Caki2 (cell line): ENCODE results near the gene SARDH. TPM values are rescaled to one million over a fixed set of nuclear protein-coding genes. Genes with fewer than 3 reads are reported as not detected.

Experiments
- DNase-seq: peaks from one replicate; pipeline ENCODE4 v3.0.0-alpha.2; 2015; ENCODE audit warnings: low read depth
- in situ Hi-C: cut with HindIII; loops from 2 replicates; pipeline ENCODE4 v1.10.0; 2016; ENCODE audit warnings: low sequenced_read_pairs, low pct_unique_long_range_greater_than_20kb, mixed read lengths
- total RNA-seq: library from RNA; depleted of rRNA; stranded (reverse); fragments of >200 nt; shearing (Covaris generic); gene quantifications from 2 replicates; pipeline ENCODE4 v1.2.3, GENCODE V29; 2014; ENCODE audit warnings: low replicate concordance

The SARDH gene
- total RNA-seq, 1 experiment from 2014 or later, result 13.0 TPM

DNA sequence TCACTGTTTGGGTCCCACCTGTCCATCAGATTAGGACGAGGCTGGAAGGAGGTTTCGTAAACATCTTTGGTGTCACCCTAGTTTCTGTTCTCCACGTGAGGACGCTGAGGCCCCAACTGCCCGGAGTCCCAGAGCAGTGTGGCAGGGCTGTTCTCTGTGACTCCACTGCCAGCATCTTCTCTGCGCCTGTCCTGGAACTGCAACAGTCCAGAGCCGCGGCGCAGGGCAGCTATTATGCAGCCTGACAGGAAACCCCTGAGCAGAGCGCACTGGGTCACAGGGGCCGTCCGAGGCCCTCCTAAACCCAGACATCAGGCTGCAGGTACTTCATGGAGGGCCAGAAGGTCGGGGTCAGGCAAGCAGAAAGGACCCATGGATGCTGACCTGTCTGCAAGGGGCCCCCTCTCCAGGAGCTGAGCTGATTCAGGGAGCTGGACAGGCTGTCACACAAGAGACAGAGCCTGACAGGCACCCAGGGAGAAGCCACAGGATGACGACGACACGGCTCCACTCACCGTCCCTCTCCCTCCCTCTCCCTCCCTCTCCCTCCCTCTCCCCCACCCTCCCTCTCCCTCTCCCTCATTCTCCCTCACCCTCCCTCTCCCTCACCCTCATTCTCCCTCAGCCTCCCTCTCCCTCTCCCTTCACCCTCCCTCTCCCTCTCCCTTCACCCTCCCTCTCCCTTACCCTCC is 70.2 kb downstream of the SARDH start:
- in situ Hi-C loops, result no loop called here
- no peak for DNase-seq

DNA sequence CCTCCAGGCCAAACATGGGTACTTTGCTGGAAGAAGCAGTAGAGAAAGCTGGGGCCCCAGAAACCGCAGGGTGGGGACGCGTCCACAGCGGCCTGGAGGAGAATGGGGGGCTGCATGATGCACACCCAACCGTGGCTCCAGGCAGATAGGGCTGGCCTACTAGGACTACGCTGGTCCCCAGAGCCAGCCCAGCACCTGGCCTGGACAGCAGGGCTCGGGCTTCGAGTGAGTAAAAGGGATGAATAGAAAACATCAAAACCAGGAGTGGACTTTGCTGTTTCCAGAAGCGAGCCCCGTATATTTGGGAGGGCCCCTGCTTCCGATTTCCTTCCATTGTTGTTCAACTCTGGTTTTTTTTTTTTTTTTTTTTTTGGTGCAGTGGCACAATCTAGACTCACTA is 71.3 kb downstream of the SARDH start:
- in situ Hi-C loops, result no loop called here
- DNase-seq, result no peak

DNA sequence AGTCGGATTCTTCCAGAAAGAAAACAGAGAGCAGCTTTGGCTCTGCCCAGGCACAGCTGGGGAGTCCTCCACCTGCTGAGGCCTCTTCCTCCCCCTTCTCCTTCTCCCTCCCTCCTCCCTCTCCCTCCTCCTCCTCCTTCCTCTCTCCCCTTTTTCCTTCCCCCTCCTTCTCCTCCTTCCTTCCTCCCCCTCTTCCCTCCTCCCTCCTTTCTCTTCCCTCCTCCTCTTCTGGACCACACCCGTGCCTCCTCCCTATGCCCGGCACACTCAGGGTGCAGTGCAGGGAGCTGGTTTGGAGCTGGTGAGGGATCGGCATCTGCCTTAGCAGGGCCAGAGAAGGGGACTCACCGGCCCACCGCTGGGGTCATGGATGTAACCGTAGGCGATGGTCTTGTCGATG is 71.8 kb downstream of the SARDH start:
- no peak for DNase-seq
- in situ Hi-C loops, result no loop called here

DNA sequence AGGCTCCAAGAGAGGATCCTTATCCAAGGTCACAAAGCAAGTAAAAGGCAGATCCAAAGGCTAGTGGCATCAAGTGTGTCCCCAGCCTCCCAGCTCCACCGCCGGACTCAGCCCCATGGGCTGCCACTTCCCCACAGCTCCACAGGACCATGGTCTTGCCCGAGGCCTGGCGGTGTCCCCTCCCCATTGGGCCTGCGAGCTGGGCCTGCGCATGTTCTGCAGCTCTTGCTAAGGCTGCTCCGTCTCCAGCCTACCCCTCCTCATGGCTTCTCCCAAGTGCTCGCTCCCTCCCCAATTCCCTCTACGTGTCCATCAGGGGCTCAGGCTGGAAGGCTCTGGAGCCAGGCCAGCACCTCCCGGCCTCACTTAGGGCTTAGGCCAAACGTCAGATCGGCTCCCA is 72.6 kb downstream of the SARDH start:
- in situ Hi-C loops, result no loop called here
- no peak for DNase-seq

DNA sequence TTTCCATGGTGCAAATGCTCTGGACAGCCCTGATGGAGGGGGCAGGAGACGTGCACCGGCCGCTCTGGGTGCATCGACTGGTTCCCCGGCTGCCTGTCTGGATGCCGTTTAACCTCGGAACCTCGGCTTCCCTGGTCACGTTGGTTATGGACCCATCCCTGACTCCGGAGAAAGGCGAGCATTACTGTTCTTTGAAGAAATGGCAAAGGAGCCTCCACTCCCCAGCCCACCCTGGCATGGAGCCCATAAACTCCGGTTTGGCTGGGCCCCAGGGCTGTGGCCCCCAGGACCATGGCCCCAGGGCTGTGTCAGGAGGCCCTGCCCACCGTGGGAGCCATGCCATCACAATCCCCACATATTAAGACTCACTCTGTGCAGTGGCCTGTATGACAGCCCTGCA is 73.1 kb downstream of the SARDH start:
- in situ Hi-C loops, result no loop called here
- no peak for DNase-seq

DNA sequence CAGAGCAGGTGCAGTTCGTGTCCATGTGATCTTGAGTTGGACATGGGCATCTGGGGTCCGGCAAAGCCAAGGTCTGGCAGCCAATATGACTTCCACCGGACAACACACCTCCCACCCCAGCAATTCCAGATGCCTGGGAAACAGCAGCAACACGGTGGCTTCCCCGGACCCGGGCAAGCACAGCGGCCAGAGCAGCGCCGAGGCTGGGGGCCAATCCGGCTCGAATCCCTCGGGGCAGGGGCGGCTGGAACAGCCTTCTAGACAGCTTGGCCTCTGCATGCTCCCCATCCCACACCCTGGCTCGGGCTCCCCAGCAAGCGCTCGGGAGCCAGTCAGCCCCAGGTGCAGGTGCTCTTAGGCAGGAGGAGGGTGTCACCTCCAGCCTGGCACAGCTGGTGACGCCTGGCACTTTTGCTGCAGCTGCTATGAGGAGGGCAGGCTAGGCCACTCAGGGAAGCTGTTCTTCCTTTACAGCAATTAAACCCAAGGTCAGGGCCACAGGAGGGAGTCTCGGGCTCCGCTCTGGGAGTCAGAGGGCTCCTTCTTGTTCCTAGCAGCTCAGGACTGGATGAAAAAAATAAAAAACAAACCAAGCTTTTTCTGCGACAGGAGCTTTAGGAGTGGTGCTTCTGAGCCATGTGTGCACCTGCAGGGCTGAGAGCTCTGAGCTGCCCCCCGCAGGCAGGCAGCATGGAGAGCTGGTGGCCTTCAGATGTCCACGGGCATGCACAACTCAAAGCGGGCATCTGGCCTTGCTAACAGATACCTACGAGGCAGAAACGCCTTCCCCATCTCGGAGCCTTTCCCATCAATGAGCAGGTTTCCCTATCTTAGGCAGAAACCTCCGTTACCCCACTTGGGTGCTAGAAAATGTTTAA is 73.7 kb downstream of the SARDH start:
- in situ Hi-C loops, result no loop called here
- DNase-seq, result no peak

DNA sequence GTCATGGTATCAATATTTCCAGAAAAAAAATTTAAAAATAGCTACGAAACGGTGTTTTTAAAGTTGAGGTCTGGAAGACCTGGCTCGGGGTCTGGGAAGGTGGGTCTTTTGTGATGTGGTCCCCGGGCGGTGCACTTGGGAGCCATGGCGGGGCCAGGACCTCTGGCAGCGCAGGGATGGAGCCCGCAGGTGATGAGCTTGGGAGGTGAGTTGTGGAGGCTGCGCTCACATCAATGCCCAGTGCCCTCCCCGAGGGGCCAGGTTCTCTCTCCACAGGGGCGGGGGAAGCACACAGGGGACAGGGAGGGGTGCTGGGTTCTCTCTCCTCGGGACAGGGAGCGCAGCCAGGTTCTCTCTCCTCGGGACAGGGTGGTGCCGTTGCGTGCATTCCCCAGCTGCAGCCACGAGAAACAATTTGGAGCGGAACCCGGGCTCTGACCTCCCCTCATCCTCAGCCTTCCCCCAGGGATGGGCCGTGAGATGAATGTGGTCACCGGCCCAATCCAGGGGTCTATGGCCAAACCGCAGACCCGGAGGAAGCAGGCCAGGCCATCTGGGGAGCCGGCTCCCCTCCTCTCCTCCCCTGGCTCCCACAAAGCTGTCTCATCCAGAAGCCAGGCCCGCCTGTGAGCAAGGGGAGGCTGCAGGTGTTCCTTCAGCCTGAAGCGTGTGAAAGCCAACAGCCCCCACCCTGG is 76.2 kb downstream of the SARDH start:
- no peak for DNase-seq
- in situ Hi-C loops, result no loop called here

DNA sequence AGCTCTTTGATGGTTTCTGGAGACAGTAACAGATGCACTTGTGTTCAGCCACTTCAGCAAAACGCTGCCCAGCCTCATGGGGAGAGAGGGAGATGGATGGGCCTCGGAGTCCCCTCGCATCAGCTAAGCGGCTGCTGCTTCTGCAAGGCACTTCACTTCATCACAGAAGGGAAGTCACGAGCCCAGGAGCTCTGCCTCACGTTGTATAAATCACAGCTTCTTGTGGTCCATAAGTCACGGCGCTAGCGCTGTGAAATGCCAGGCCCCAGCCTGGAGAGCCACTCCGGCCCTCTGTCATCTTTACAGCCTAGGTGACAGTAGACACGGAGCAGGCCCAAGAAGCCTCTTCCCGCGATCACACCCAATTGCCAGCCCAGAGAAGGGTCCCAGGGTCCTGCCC is 78.6 kb downstream of the SARDH start:
- in situ Hi-C loops, result no loop called here
- DNase-seq, result no peak

DNA sequence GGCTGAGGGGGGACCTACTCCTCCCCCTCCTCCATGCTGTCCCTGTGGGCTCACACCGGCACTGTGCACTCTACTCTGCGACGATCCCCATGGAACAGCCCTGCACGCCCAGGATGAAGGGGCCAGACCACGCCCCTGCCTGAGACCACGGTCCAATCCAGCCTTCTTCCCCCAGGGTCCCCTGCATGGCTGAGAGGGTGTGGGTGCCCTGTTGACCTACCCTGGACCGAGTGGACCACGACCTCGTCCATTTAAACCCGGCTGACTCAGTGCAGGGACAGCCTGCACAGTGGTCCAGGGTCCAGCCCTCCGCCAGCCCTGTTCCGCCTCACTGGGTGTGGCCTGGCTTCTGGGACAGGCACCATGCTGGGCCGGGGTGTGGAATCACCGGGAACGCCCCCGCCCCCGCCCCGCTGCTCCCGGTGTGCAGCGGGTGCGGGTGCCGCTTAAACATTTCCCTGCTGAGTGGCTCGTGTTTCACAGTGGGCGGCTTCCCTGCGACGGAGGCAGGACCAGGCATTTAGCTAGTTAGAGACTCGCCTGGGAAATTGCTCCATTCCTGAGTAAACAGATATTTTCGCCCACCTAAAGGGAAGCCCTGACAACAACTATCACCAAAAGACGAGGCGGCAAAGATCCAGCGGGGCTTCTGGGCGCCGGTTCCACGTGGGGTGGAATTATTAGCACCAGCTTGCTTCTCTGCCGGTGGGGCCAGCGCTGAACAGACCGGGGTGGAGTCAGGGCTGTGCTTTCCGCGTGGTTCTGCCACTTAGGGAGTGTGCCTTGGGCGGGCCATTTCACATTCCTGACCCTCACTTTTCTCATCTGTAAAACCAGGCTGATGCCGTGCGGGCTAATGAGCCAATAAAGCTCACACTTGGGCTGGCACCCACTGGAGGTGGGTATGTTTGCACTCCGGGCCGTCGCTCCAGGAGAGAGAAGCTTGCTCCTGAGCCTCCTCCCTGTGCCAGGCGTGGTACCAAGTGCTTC is 79.4 kb downstream of the SARDH start:
- in situ Hi-C loops, result no loop called here
- DNase-seq, result peak; percentile 75

DNA sequence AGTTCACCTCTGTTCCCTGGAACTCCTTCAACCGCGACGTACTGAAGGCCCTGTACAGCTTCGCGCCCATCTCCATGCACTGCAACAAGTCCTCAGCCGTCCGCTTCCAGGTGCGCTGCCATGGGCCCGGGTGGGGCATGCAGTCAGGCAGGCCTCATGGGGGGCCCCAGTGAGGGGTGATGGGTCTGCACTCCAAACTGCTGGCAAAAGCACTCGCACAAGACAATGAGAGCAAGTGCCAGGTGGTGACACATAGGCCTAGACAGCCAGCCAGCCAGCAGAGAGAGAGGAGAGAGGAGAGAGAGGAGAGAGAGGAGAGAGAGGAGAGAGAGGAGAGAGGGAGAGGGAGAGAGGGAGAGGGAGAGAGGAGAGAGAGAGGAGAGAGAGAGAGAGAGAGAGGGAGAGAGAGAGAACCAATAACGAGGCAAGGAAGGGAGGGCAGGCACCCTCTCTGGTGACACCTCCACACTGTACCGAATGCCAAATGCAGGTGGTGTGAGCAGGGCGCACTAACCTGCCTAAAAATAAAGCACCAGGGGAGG is 81.0 kb downstream of the SARDH start:
- in situ Hi-C loops, result no loop called here
- DNase-seq, result peak; percentile 8

DNA sequence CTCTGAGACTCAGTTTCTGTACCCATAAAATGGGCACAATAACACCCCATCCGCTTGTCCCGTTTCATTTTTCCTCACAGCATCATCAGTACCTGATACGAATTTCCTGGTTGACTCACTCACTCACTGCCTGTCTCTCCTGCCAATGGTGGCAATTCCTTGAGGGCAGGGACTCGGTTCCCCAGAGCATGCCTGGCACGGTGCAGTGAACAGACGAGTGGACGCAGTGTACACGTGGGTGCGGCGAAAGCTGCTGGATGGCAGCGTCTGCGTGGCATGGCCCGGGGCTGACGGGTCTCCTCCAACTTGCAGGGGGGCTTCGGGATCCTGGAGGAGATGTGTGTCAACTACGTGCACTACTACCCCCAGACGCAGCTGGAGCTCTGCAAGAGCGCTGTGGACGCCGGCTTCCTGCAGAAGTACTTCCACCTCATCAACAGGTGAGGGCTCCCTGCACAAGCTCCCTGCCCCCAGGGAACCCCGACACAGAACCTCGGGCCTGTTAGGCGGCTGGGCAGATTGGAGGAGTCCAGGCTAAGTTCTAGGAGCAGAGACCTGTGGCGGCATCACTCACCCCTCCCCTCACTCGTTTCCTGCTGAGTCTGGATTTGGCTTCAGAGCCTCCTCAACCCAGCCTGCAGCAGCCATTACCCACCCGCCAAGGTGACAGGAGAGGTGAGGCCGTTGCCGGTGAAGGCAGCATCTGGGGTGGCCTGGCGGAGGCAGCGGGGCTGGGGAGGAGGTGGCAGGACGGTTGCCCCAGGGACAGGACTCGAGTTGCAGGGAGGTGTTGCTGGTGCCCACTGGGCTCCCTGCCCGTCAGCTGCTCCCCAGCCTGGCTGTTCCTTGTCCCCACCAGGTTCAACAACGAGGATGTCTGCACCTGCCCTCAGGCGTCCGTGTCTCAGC is 81.7 kb downstream of the SARDH start:
- in situ Hi-C loops, result no loop called here
- no peak for DNase-seq

DNA sequence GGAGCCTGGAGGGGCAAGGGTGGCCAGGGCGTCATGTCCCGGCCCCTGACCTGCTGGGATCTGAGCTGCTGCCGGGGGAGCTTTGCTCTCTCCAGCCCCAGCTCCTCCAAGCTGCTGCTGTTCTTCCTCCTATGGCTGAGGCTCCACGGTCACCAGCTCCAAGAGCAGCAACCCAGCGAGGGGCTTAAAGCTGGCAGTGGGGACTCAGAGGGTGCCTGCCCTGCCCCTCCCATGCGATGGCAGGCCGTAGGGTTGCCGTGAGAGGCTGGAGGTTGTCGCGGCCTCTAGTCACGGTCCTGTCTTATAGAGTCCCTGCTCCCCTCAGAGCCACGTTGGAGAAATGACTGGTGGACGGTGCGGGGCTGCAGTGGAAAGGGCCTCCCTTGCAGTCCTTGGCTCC is 82.5 kb downstream of the SARDH start:
- in situ Hi-C loops, result no loop called here
- no peak for DNase-seq

DNA sequence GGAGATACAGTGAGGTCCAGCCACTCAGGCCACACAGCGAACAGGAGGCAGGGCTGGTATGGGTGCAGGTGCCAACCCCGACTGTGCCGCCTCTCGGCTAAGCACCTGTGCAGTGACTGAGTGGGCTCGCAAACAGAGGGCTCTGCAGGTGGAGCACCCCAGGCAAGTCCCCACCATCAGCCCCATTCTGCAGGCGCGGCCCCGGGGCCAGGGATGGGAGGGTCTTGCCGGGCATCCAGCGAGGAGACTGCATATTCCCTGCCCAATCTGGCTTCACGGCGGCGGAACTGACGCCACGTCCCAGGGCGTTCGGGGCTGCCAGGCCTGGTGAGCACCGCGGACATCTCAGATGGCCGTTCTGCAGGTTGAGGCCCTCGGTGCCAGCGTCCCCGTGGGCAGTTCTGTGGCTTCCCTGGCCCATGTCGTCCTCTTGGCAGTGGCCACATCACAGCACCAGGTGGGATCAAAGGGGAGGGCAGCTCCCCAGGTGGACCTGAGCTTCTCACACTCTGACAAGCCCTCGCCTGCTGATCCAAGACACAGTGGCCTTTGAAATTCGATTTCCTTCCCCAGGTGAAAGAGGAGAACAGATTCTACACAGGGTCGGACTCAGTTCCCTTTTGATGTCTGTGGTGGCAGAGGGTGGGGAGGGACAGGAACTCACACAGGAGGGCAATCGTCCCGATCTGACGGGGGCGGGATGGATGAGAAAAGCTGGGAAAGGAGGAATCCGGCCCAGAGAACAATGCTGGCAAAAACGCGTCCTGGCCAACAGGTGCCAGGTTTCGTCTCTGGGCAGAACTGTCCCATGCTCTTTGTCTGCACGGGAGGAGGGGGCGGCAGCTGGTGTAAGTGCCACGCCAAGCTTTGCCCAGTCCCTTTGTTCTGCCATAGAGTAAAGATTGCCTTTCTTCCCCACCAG is 83.2 kb downstream of the SARDH start:
- DNase-seq, result no peak
- in situ Hi-C loops, result no loop called here

DNA sequence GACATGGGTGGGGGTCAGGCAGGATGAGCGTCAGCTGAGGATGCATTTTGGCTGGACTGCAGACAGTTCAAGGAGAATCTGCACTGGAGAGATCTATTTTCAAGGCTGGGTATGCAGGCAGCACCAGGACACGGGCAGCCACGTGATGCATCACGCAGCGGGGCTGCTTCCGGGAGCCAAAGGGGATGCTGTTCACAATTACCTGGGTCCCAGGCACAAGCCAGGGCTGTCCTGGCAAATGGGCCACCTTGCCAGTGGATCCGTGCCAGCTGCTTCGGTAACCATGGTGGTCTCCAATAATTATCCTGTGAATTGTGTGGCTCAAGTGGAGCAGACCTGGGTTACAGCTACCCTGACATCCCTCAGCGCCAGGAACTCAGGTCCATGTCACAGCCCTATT is 84.5 kb downstream of the SARDH start:
- no peak for DNase-seq
- in situ Hi-C loops, result no loop called here

DNA sequence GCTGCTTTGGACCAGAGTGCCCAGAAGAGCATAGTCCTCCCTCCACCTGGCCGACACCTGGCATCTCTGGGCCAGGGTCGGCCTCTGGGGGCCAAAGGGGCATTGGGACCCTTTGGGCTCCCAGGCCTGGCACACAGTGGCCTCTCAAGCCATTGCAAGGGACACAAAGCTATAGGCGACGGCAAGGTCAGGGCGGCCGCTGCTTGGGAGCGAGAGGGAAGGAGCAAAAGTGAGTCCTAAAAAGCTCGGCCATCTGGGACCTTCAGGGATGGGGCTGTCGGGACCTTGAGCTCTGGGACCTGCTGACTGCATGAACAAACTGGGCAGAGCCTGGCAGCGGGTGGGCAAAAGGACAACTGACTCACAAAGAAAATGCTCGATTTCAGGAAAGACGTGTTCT is 88.1 kb downstream of the SARDH start:
- DNase-seq, result no peak
- in situ Hi-C loops, result no loop called here

DNA sequence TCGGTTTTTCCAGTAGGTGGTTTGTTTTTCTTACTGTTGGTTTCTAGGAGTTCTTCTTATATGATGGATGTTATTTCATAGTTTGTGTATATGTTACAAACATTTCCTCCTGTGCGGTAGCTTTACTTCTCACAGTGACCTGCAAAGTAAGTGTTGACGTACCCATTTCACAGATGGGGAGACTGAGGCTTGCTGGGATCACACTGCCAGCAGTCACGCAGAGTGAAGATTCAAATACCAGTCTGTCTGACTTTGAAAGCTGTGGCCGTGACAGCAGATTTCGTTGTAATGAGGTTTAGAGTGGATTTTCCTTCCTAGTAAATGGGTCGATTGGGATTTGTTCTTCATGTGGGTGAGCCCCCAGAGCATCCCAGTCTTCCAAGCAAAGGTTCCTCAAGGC is 89.0 kb downstream of the SARDH start:
- in situ Hi-C loops, result no loop called here
- DNase-seq, result no peak
